Esophagus muscularis mucosa (tissue), 4 donors: ENCODE results near the gene GAS2. TPM values are rescaled to one million over a fixed set of nuclear protein-coding genes. Genes with fewer than 3 reads are reported as not detected.
A peak's percentile ranks its signal among the peaks of the same experiment; 100 is the strongest.

Source experiments
- DNase-seq: peaks from one replicate; pipeline ENCODE4 v3.0.0-alpha.2; 2017; ENCODE audit errors: extremely low spot score
- H3K27ac ChIP-seq, 4 donors: fragments of 200-600 bp; sonication (generic); replicated peaks in 1 of 4; 1 replicate in 3 of 4; 2 replicates in 1 of 4; pipeline ENCODE4 v1.5.1; 2016 to 2019; ENCODE audit warnings: mild to moderate bottlenecking in 1 of 4
- H3K27me3 ChIP-seq, 4 donors: fragments of 200-600 bp; sonication (generic); one replicate each; pipeline versions ENCODE4 v1.5.1 to v1.6.0; 2016 to 2019
- H3K36me3 ChIP-seq, 4 donors: fragments of 200-600 bp; sonication (generic); one replicate each; pipeline ENCODE4 v1.5.1; 2016 to 2019
- H3K4me1 ChIP-seq, 4 donors: fragments of 200-600 bp; sonication (generic); one replicate each; pipeline ENCODE4 v1.5.1; 2016 to 2019
- H3K4me3 ChIP-seq, 4 donors: fragments of 200-600 bp; sonication (generic); 1 replicate in 2 of 4; 2 replicates in 2 of 4; pipeline ENCODE4 v1.5.1; 2016 to 2019; ENCODE audit warnings: mild to moderate bottlenecking in 4 of 4, moderate library complexity in 1 of 4
- H3K9me3 ChIP-seq, 4 donors: fragments of 200-600 bp; sonication (generic); 1 replicate in 3 of 4; 2 replicates in 1 of 4; pipeline ENCODE4 v1.5.1; 2016 to 2019
- EP300 ChIP-seq: sonication (generic); formaldehyde crosslinking; IDR thresholded peaks from one replicate; pipeline ENCODE4 v1.6.1; 2017; ENCODE audit warnings: antibody characterized with exemption
- POLR2A ChIP-seq: fragments of 450-650 bp; IDR thresholded peaks from one replicate; pipeline ENCODE4 v1.6.1; 2017; ENCODE audit warnings: antibody characterized with exemption, moderate library complexity, mild to moderate bottlenecking, low read depth
- POLR2AphosphoS5 ChIP-seq, 2 donors: sonication (generic); formaldehyde crosslinking; IDR thresholded peaks; one replicate each; pipeline ENCODE4 v1.6.1; 2017; ENCODE audit warnings: antibody characterized with exemption in 2 of 2
- WGBS: methylation state at CpG from one replicate; pipeline ENCODE4 v1.1.5; 2018; 5-methylcytosine and 5-hydroxymethylcytosine counted together
- intact Hi-C: fragments of 100-400 bp; cut with DNase I; formaldehyde crosslinking; loops from one replicate; pipeline ENCODE4 v1.15.1; 2023
- total RNA-seq, 4 donors: library from RNA; depleted of rRNA; stranded (reverse); fragments of >200 nt; gene quantifications; one replicate each; pipeline versions ENCODE4 v1.1.0 to v1.2.1, GENCODE V29; 2016
- TF ChIP-seq, protein P1 (sequence below), 3 experiments: fragments of 200-600 bp in 2 of 3; fragments of 450-650 bp in 1 of 3; sonication (generic) in 2 of 3; IDR thresholded peaks; one replicate each; pipeline ENCODE4 v1.5.1; 2017 to 2019; ENCODE audit warnings: antibody characterized with exemption in 3 of 3, mild to moderate bottlenecking in 2 of 3, moderate library complexity in 1 of 3

GAS2 gene
- 1 to 10 TPM in 3 of 4 donors, under 1 TPM in 1; 0.65 to 4.2 (median 1.4) TPM for total RNA-seq

DNA sequence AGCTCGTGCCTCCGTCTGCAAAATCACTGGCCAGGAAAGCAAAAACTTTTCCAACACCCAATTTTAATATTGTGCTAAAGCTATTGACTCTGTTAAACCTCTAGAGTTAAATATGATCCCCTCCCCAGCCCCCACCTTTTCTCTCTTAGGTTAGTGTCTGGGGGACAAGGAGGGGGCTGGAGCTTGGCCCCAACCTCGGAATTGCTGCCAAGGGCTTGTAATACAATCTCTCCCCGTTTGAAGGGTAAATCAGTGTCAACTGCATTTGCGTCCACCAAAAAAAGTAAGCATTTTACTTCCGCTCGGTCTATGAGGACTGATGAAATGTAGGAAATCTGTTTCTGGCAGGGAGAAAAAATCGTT is at the start of gene GAS2:
TSS of gene GAS2 (plus strand) at position 287 of the 363 bp plus-strand sequence. CDS start 8,259 bp downstream, outside the sequence.
- WGBS = 4% methylated on average over 8 of the region's 8 CpGs
- Histone ChIP-seq H3K9me3 (no peaks in the 10 kb centered on the region), H3K4me3 (peak within 1 kb of the TSS; percentile 45 to 54 (median 48)), H3K4me1 (peaks cover 0 to 17% (median 13%) of the 10 kb centered on the region in 4 donors), H3K27ac (no peak within 1 kb of the TSS), H3K36me3 (no peaks in the 10 kb centered on the region), H3K27me3 (peaks cover 0 to 43% (median 5%) of the 10 kb centered on the region in 4 donors)
- intact Hi-C loops = no loop called here
- TF ChIP-seq POLR2AphosphoS5 (IDR thresholded peaks at IDR 0.05) = no peak
- TF ChIP-seq POLR2A = no peak
- no peak for TF ChIP-seq EP300
- TF ChIP-seq, protein P1, sequence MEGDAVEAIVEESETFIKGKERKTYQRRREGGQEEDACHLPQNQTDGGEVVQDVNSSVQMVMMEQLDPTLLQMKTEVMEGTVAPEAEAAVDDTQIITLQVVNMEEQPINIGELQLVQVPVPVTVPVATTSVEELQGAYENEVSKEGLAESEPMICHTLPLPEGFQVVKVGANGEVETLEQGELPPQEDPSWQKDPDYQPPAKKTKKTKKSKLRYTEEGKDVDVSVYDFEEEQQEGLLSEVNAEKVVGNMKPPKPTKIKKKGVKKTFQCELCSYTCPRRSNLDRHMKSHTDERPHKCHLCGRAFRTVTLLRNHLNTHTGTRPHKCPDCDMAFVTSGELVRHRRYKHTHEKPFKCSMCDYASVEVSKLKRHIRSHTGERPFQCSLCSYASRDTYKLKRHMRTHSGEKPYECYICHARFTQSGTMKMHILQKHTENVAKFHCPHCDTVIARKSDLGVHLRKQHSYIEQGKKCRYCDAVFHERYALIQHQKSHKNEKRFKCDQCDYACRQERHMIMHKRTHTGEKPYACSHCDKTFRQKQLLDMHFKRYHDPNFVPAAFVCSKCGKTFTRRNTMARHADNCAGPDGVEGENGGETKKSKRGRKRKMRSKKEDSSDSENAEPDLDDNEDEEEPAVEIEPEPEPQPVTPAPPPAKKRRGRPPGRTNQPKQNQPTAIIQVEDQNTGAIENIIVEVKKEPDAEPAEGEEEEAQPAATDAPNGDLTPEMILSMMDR (IDR thresholded peaks at IDR 0.05) = no peak
- no peak for DNase-seq

DNA sequence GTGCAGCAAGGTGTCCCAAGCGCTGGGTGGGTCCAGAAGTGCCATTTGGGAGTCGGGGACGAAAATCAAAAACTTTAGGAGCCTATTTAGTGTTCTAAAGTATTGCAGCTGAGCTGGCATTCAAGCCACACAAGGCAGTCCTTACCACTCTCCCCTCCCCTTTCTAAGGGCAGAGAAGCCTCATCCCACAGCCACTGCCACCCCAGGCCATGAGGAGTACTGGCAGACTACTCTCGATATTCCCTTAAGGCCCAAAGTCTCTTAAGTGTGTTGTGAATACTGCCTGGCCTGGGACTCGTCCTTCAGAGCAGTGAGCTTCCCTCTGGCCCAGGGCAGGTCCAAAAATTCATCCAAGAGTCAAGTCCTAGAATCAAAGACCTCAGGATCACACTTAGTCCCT is 48.5 kb upstream of the GAS2 start:
- Histone ChIP-seq H3K36me3 (no peaks in the 10 kb centered on the region), H3K9me3 (no peaks in the 10 kb centered on the region), H3K4me1 (no peaks in the 10 kb centered on the region), H3K27me3 (no peaks in the 10 kb centered on the region), H3K4me3 (no peak overlapping the region), H3K27ac (no peak overlapping the region)
- no peak for DNase-seq
- intact Hi-C loops = no loop called here
- TF ChIP-seq POLR2AphosphoS5 (IDR thresholded peaks at IDR 0.05) (no peak), POLR2A (no peak), EP300 (no peak)
- TF ChIP-seq, protein P1 (IDR thresholded peaks at IDR 0.05) = no peak
- WGBS = 85% methylated on average over 5 of the region's 5 CpGs

DNA sequence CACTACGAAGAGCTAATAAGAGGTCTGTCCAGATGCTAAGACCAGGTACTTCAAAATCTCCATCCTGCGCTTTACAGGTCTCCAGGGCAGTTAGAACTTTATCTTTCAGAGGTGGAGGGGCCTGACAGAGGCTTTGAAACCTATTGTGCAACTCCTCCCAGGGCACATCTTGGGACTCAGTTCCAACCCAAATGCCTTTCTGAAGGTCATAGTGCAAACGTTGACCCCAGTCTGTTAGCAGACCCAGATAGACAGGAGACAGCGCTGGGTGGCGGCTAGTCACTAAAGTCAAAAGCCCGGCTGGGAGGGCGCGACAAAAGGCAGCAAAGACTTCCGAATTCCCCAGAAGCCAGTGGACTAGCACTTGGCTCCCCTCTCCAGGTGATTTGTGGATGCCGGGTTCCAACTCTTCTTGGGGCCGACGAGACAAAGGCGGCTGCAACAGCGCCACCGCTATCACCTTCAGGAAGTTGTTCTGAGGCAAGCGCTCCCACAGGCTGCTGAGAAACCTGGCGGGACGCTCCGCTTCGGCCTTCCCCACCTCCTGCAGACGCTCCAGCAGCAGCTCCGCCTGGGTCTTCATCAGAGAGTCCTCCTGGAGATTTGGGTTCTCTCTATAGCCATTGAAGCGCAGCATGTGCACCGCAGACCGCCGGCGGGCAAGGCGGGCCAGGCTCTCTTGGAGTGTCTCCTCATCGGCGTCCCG is 41.5 kb upstream of the GAS2 start:
- TF ChIP-seq, protein P1 (IDR thresholded peaks at IDR 0.05) = peak; percentile 26 to 45 (median 33)
- no peak for TF ChIP-seq EP300
- TF ChIP-seq POLR2AphosphoS5 (IDR thresholded peaks at IDR 0.05) = no peak
- TF ChIP-seq POLR2A = no peak
- WGBS = 20% methylated on average over 7 of the region's 31 CpGs
- no peaks in the 10 kb centered on the region for H3K27me3 ChIP-seq
- H3K4me3 ChIP-seq = peak overlapping the region; percentile 65 to 91 (median 82)
- peaks cover 9 to 24% (median 18%) of the 10 kb centered on the region in 4 donors for H3K4me1 ChIP-seq
- no peaks in the 10 kb centered on the region for H3K9me3 ChIP-seq
- no peak for DNase-seq
- intact Hi-C loops = loop anchor here (10.0 kb wide), 1 partner anchor 200 kb away; the partner anchor contains the start of gene SVIP
- peak overlapping the region; percentile 81 to 95 (median 88) for H3K27ac ChIP-seq
- no peaks in the 10 kb centered on the region for H3K36me3 ChIP-seq

DNA sequence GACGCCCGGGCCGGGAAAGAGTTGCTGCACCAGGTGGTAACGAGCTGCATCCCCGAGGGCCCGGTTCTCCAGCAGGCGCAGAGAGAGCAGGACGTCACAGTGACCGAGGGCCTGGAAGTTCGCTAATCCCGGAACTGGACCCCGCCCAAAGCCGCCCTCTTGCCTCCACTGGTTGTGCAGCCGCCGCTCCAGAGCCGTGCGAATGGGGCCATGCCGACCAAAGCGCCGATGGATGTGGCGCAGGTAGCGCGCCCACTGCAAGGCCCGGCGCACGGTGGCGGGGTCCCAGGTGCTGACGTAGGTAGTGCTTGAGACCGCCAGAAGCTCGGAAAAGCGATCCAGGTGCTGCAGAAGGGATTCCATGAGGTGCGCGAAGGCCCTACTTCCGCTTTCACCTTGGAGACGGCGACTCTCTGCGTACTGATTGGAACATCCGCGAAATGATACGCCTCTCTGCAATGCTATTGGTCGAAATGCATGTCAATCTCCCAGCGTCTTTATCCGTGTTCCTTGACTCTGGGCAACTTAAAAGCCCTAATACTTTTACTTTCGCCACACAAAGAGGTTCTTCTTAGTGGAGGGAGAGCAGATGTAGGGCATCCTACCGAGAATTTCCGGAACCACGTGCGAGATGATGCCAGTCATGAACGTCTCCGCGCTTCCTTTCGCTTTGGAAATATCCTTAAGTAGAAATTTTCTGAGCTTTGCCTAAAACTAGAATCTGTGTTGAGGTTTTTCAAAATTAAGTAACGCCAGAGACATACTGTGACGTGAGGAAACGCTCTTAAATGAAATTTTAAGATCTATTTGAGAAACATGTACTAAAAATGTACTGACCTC is 40.7 kb upstream of the GAS2 start, which contains the start of gene FANCF:
TSS of gene FANCF (minus strand) at position 376 of the 840 bp plus-strand sequence. CDS start at position 363, 13 bp downstream.
- Histone ChIP-seq H3K4me3 (peak within 1 kb of the TSS; percentile 65 to 91 (median 82)), H3K36me3 (no peaks in the 10 kb centered on the region), H3K4me1 (peaks cover 9 to 24% (median 18%) of the 10 kb centered on the region in 4 donors), H3K27ac (peak within 1 kb of the TSS; percentile 81 to 95 (median 88)), H3K9me3 (no peaks in the 10 kb centered on the region), H3K27me3 (no peaks in the 10 kb centered on the region)
- intact Hi-C loops = loop anchor here (10.0 kb wide), 1 partner anchor 199 kb away; the partner anchor contains the start of gene SVIP
- peak; percentile 98 for DNase-seq
- 0% methylated on average over 30 of the region's 55 CpGs for whole genome bisulfite sequencing
- TF ChIP-seq EP300 = no peak
- peak; percentile 66 to 72 for TF ChIP-seq POLR2AphosphoS5 (IDR thresholded peaks at IDR 0.05)
- TF ChIP-seq POLR2A = no peak
- TF ChIP-seq, protein P1 (IDR thresholded peaks at IDR 0.05) = no peak
